ENCODE data around the gene TMCO4.
A peak's percentile ranks its signal among the peaks of the same experiment; 100 is the strongest.

TMCO4 gene

GRCh38 chr1:19744886-19745285 is 54.8 kb downstream of the TMCO4 start:
- DNase-seq = no peak

DNA sequence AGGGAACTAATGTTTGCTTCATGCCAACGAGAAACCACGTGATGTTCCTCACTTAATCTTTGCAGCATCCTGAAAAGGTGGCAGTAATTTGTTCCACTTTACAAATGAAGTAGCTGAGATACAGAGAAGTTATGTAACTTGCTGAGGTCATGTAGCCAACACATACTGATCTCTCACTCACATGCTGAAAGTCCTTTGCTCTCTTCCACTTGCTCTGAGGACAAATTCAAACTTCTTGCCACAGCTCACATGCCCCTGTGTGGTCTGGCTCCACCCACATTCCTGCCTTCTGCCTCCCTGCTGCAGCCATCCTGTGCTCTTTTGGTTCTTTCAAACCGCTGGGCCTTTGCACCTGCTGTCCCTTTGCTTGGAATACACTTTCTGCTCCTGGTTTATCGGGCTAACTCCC is 55.4 kb downstream of the TMCO4 start:
- no peak for DNase-seq

- no peak for DNase-seq
Observed at GRCh38 chr1:19743793-19744192, 55.9 kb downstream of the TMCO4 start.

DNA sequence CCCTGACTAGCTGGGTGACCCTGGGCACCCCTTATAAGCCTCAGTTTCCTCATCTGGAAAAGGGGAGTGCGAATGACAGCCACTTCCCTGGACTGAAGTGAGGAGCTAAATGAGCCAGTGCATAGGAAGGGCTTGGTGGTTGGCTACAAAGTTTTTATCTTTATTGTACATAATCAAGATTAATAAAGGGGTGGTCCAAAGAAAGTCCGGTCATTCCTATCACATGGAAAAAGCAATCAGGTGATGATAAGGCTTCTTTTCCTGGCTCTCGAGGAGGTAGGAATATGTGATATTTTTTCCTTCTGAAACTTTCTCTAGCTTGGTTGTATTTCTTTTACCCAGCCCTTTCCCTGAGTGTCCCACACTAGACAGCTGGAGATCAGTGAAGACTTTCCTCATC is 56.5 kb downstream of the TMCO4 start:
- DNase-seq = no peak

GRCh38 chr1:19739628-19740027 is 60.1 kb downstream of the TMCO4 start:
- no peak for DNase-seq

GRCh38 chr1:19738669-19739068 is 61.0 kb downstream of the TMCO4 start:
- DNase-seq = no peak

GRCh38 chr1:19738076-19738475 is 61.6 kb downstream of the TMCO4 start:
- DNase-seq = no peak

- no peak for DNase-seq
Observed at GRCh38 chr1:19737104-19737825, 62.5 kb downstream of the TMCO4 start.

DNA sequence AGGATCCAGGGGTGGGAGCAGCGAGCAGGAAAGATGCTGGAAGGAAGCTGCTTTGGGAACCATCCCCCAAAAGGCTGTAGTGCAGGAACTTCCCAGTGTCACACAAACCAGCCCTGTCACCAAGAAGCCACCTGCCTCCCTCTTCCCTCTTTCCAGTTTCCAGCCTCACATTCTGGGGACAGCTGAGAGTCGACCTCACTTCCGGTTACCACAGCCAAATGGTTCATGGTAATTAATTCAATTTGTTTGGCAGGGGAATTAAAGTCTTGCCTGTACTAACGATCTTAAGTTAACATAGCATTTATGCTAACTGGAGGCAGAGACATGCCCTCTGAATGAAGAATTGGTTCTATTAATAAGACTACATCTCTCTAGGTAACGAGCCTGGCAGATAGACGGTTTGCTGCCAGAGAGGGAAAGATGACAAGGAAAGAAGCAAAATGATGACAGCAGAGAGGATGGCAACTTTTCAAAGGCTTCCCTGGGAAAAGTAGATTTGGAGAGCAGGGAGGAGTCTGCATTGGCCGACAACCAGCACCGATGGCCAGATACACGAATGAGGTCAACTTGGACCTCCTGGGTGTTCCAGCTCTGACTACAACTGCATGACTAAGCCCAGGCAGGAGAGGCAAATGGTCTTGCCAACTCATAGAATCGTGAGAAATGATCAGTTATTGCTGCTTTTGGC is 64.1 kb downstream of the TMCO4 start:
- DNase-seq = no peak

- DNase-seq = no peak
Observed at GRCh38 chr1:19734472-19734999, 65.2 kb downstream of the TMCO4 start.

DNA sequence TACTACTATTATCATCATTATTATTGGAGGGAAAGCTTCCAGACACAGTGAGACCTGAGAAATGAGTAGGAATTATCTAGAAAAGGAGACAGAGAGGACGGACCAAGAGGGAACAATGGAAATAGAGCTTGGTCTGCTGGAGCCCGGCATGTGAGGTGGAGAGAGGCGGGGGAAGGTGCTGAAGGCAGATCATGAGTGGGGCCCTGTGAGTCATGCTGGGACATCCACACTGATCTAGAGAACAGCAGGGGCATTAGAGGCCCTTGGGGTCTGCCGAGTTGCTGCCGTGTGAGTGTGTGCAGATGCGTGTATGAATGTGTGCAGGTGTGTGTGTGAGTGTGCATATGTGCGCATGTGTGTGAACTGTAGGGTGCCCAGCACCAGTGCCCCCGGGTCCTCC is 65.7 kb downstream of the TMCO4 start:
- no peak for DNase-seq

DNA sequence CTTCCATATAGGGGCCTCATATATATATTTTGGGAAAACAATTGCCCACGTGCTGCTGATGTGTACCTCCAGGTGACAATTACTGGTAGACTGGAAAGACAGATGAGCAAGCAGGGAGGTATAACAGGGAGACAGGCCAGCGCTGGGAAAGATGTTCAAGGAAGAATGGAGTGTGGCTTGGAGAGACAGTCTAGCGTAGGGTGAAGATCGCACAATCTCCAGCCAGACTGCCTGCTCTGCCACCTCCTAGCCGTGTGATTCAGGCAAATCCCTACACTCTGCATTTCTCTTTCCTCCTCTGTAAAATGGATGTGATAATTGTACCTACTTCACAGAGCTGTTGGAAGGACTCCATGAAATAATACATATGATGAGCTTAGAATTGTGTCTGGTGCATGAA is 66.1 kb downstream of the TMCO4 start:
- DNase-seq = no peak

GRCh38 chr1:19731311-19731821 is 68.3 kb downstream of the TMCO4 start:
- no peak for DNase-seq

GRCh38 chr1:19730793-19731192 is 68.9 kb downstream of the TMCO4 start:
- DNase-seq = peak; percentile 20

DNA sequence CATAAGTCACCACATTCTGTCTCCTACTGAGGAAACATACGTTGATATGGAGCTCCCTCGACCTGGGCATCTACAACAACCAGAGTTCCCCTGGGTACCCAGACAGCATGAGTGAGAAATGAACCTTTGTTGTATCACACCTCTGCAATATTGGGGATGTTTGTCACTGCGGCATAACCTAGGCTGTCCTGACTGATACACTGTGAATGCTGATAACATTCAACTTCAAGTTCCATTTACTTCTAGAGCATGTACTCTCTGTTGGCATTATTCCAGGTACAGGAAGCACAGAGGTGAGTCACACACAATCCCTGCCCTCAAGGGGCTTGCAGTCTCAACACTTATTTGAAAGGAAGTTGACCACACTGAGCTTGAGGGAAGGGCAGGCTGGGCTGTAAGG is 69.5 kb downstream of the TMCO4 start:
- DNase-seq = no peak

- DNase-seq = no peak
Observed at GRCh38 chr1:19728413-19729145, 71.1 kb downstream of the TMCO4 start.

DNA sequence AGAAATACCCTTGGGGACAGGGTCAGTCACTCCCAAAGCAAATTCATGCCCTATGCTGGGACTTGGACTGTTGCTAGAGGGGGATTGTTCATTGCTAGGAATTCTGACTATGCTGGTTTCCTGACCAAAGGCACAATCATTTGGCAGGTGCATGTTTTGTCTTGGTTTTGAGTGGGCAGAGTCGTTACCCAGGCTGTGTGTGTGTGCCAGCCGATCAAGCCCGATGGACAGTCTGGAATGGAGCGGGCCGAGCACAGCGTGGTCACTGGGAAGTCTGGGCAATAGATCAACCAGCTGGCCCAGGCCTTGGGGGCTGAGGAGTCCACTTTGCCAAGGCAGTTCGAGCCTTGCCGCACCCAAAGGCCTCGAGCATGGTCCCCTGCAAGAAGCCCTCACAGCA is 74.1 kb downstream of the TMCO4 start:
- no peak for DNase-seq

GRCh38 chr1:19723874-19724273 is 75.8 kb downstream of the TMCO4 start:
- DNase-seq = no peak

- no peak for DNase-seq
Observed at GRCh38 chr1:19720973-19721372, 78.7 kb downstream of the TMCO4 start.

GRCh38 chr1:19720174-19720573 is 79.5 kb downstream of the TMCO4 start:
- no peak for DNase-seq

GRCh38 chr1:19717467-19717866 is 82.2 kb downstream of the TMCO4 start:
- DNase-seq = no peak

DNA sequence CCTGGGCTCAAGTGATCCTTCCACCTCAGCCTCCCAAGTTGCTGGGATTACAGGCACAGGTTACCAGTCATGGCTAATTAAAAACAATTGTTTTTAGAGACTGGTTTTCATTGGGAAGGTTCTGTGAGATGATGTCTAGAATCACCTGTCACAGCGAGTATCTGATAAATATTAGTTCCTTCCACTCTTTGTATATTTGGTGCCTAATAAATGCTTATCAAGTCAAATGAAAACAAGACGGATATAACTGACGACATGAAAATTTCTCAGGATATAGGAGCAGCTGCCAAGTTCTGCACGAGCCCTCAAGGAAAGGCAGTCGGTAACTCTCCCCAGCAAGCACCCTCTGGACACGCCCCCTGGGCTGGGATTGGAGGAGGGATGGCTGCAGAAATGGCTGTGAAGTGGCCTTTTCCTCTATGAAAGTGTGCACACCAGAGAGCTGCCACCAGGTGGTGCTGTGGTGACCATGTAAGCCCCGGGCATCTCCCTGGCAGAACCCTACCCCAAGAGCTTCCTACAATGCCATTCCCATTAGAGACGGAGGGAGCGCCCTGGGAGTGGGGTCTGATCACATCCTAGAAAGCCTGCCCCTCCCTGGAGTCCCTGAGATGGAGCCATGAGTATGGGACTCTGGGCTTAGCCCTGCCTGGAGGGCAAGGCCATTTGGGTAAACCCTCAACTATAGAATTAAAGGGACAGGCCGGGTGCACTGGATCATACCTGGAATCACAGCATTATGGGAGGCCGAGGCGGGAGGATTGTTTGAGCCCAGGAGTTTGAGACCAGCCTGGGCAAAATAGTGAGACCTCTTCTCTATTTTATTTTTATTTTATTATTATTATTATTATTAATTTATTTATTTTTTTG is 84.1 kb downstream of the TMCO4 start:
- DNase-seq = peak; percentile 84

- no peak for DNase-seq
Observed at GRCh38 chr1:19712928-19713327, 86.8 kb downstream of the TMCO4 start.

All from NCI-H1436 treated with DMSO at 0.1 percent for 48 hours (cell line).